GM12874 (cell line): ENCODE results near the gene TENT5A.

Experiments
- CTCF ChIP-seq: IDR thresholded peaks from 2 replicates; pipeline ENCODE4 v1.5.1; 2011; ENCODE audit warnings: low read depth, mild to moderate bottlenecking, control low read depth, low read length, moderate library complexity; ENCODE audit not compliant: insufficient read depth

The TENT5A gene

GRCh38 chr6:81785377-81785776, 32.9 kb upstream of the TENT5A start:
- no peak for TF ChIP-seq CTCF

GRCh38 chr6:81783893-81784292, 31.4 kb upstream of the TENT5A start:
- TF ChIP-seq CTCF = no peak

DNA sequence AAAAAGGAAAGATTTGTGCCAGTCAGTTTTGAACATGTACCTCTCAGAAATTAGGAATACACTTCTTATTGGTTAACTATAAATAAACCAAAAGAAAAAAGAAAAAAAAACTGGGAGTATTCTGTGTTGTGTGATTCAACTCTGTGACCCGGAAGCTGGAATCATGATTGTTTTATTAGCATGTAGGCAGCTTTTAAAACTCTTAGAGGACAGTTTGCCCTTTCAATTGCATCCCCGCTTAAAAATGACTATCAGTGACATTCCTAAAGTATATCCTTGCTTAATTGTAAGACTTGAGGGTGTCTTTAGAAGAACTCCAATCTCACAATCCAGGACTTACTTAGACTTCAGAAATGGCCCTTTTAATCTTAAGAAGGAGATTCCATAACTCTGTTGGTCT, 29.1 kb upstream of the TENT5A start:
- TF ChIP-seq CTCF = no peak

- TF ChIP-seq CTCF = no peak
Observed at GRCh38 chr6:81777586-81778268, 25.2 kb upstream of the TENT5A start.

DNA sequence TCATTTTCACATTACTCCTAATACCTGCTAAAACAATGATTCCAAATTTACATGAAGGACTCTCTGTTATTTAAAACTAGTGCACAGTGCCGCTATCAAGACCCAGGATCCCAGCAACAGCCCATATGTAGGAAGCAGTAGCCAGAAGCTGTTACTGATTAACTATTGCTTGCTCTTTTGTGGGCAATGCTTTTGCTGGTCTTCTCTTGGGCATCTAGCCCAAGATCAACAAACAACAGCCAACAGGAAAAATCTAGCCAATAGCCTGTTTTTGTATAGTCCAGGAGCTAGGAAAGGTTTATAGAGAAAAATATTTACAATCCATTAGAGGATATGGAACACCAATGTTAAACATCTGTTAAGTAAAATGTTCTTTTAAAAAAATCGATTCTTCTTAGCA, 22.1 kb upstream of the TENT5A start:
- no peak for TF ChIP-seq CTCF

DNA sequence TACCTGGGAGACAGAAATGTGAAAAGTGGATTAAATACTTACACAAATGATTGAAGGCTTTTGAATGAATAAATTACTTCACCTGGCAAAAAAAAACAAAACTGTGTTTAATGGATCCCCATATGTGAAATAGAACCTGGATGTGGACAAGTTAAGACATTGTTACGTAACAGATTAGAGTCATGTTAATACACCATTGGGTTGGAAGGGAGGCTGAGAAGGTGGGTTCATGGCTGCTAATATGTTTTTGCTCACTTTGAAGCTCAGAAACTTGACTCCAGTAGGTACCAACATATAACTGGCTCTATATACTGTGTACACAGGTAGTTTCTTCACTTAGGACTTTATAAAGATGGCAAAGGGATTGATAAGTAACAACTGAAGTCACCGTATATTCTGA, 21.4 kb upstream of the TENT5A start:
- no peak for TF ChIP-seq CTCF

DNA sequence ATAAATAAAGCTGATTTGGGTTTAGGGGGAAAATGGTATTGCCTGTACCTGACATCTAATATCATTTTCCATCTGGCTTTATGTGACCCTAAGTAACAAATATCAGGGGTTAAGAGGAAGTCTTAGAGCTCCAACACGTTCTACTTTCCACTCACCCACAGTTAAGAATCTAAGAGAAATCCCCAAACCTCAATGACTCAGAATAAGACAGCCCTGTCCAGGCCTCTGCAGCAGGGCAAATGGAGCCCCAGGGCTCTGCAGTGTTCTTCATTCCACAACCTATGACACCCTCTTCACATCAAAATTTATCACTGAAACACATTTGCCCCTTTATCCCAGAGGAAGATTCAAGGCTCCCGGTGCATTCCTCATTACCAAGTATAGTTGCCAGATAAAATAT, 20.3 kb upstream of the TENT5A start:
- no peak for TF ChIP-seq CTCF
